ENCODE data around the gene SPEG.

Gene SPEG

GRCh38 chr2:219434718-219435525 lies at the start of gene SPEG:
SPEG (plus strand) TSS chr2:219434843; CDS start chr2:219434978, 135 bp downstream.
- no peak within 1 kb of the TSS for H3K4me3 ChIP-seq (ENCODE audit: low read depth, low read length)
- in situ Hi-C loops (cut with HindIII; ENCODE audit: low sequenced_read_pairs), result no loop called here
- DNase-seq (ENCODE audit: low read depth), result no peak
- TF ChIP-seq, protein P1, sequence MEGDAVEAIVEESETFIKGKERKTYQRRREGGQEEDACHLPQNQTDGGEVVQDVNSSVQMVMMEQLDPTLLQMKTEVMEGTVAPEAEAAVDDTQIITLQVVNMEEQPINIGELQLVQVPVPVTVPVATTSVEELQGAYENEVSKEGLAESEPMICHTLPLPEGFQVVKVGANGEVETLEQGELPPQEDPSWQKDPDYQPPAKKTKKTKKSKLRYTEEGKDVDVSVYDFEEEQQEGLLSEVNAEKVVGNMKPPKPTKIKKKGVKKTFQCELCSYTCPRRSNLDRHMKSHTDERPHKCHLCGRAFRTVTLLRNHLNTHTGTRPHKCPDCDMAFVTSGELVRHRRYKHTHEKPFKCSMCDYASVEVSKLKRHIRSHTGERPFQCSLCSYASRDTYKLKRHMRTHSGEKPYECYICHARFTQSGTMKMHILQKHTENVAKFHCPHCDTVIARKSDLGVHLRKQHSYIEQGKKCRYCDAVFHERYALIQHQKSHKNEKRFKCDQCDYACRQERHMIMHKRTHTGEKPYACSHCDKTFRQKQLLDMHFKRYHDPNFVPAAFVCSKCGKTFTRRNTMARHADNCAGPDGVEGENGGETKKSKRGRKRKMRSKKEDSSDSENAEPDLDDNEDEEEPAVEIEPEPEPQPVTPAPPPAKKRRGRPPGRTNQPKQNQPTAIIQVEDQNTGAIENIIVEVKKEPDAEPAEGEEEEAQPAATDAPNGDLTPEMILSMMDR (IDR thresholded peaks at IDR 0.05; ENCODE audit: low read depth, low read length, missing control alignments), result no peak

- no peak for DNase-seq (ENCODE audit: low read depth)
- TF ChIP-seq, protein P1 (IDR thresholded peaks at IDR 0.05; ENCODE audit: low read depth, low read length, missing control alignments), result no peak
- no peak overlapping the region for H3K4me3 ChIP-seq (ENCODE audit: low read depth, low read length)
- in situ Hi-C loops (cut with HindIII; ENCODE audit: low sequenced_read_pairs), result no loop called here
These were observed 49.8 kb upstream of the SPEG start for GRCh38 chr2:219384859-219385258.

- no peak overlapping the region for H3K4me3 ChIP-seq (ENCODE audit: low read depth, low read length)
- TF ChIP-seq, protein P1 (IDR thresholded peaks at IDR 0.05; ENCODE audit: low read depth, low read length, missing control alignments), result no peak
- in situ Hi-C loops (cut with HindIII; ENCODE audit: low sequenced_read_pairs), result no loop called here
- no peak for DNase-seq (ENCODE audit: low read depth)
These were observed 48.6 kb upstream of the SPEG start for GRCh38 chr2:219385958-219386520.

- H3K4me3 ChIP-seq (ENCODE audit: low read depth, low read length), result peak overlapping the region; percentile 86
- in situ Hi-C loops (cut with HindIII; ENCODE audit: low sequenced_read_pairs), result no loop called here
- TF ChIP-seq, protein P1 (IDR thresholded peaks at IDR 0.05; ENCODE audit: low read depth, low read length, missing control alignments), result no peak
- no peak for DNase-seq (ENCODE audit: low read depth)
These were observed 47.9 kb upstream of the SPEG start for GRCh38 chr2:219386532-219387280.

- in situ Hi-C loops (cut with HindIII; ENCODE audit: low sequenced_read_pairs), result no loop called here
- DNase-seq (ENCODE audit: low read depth), result peak; percentile 68
- TF ChIP-seq, protein P1 (IDR thresholded peaks at IDR 0.05; ENCODE audit: low read depth, low read length, missing control alignments), result no peak
- H3K4me3 ChIP-seq (ENCODE audit: low read depth, low read length), result peak within 1 kb of the TSS; percentile 86
These were observed 47.1 kb upstream of the SPEG start, which contains the start of gene DNPEP for GRCh38 chr2:219387306-219388120. DNPEP (minus strand) TSS chr2:219387912; CDS start chr2:219387794, 118 bp downstream.

Data from astrocyte of the cerebellum (primary cell).